ENCODE data around the gene SLC2A3. TPM values are rescaled to one million over a fixed set of nuclear protein-coding genes. Genes with fewer than 3 reads are reported as not detected.
"Not testable (repeated sequence)": the region's sequence is repeated elsewhere in the genome, so short reads cannot be mapped to it uniquely, and the experiment has no call there.

SLC2A3 gene
- total RNA-seq, 1 experiment from 2014 or later, result not detected

- Mint-ChIP-seq H3K4me1 (ENCODE audit: low read depth, unreplicated experiment) (peaks cover 9% of the 10 kb centered on the region), H3K36me3 (ENCODE audit: insufficient read depth, unreplicated experiment) (no peaks in the 10 kb centered on the region), H3K27me3 (ENCODE audit: unreplicated experiment) (no peaks in the 10 kb centered on the region), H3K27ac (ENCODE audit: unreplicated experiment) (no peak overlapping the region), H3K4me3 (ENCODE audit: low read depth, unreplicated experiment) (peak overlapping the region; percentile 85), H3K9me3 (ENCODE audit: low read depth, unreplicated experiment) (no peaks in the 10 kb centered on the region)
- DNase-seq, result no peak
- no TSS peak for BruUV-seq (replicated peaks)
- CTCF ChIA-PET, result interaction anchor here (0.6 to 1.6 kb wide), 2 partner anchors 18 to 26 kb away, joined by 3 to 5 read pairs; no protein-coding TSS in a partner anchor
- TF ChIP-seq, protein P1, sequence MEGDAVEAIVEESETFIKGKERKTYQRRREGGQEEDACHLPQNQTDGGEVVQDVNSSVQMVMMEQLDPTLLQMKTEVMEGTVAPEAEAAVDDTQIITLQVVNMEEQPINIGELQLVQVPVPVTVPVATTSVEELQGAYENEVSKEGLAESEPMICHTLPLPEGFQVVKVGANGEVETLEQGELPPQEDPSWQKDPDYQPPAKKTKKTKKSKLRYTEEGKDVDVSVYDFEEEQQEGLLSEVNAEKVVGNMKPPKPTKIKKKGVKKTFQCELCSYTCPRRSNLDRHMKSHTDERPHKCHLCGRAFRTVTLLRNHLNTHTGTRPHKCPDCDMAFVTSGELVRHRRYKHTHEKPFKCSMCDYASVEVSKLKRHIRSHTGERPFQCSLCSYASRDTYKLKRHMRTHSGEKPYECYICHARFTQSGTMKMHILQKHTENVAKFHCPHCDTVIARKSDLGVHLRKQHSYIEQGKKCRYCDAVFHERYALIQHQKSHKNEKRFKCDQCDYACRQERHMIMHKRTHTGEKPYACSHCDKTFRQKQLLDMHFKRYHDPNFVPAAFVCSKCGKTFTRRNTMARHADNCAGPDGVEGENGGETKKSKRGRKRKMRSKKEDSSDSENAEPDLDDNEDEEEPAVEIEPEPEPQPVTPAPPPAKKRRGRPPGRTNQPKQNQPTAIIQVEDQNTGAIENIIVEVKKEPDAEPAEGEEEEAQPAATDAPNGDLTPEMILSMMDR (IDR thresholded peaks at IDR 0.05; ENCODE audit: unreplicated experiment), result no peak
- intact Hi-C loops (cut with micrococcal nuclease; ENCODE audit: unreplicated experiment), result no loop called here
Measured at GRCh38 chr12:7959701-7960121, 23.7 kb upstream of the SLC2A3 start.

DNA sequence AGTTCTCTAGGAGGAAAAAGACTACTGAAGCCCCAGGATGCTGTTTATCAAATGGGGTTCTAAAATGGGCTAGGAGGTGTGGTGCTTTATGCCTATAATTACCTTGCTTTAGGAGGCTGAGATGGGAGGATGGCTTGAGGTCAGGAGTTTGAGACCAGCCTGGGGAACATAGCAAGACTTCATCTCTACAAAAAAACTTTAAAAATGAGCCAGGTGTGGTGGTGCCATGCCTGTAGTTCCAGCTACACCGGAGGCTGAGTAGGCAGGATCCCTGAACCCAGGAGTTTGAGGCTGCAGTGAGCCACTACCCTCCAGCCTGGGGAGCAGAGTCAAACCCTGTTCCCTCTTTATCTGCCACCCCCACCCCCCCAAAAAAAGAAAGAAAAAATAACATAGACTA lies 23.3 kb upstream of the SLC2A3 start:
- Mint-ChIP-seq H3K36me3 (ENCODE audit: insufficient read depth, unreplicated experiment) (no peaks in the 10 kb centered on the region), H3K4me3 (ENCODE audit: low read depth, unreplicated experiment) (no peak overlapping the region), H3K9me3 (ENCODE audit: low read depth, unreplicated experiment) (no peaks in the 10 kb centered on the region), H3K27ac (ENCODE audit: unreplicated experiment) (no peak overlapping the region), H3K4me1 (ENCODE audit: low read depth, unreplicated experiment) (peaks cover 9% of the 10 kb centered on the region), H3K27me3 (ENCODE audit: unreplicated experiment) (no peaks in the 10 kb centered on the region)
- TF ChIP-seq, protein P1 (IDR thresholded peaks at IDR 0.05; ENCODE audit: unreplicated experiment), result no peak
- no peak for DNase-seq
- BruUV-seq (replicated peaks), result no TSS peak
- CTCF ChIA-PET, result no interaction called here
- intact Hi-C loops (cut with micrococcal nuclease; ENCODE audit: unreplicated experiment), result no loop called here

GRCh38 chr12:7954877-7955276 lies 18.9 kb upstream of the SLC2A3 start:
- intact Hi-C loops (cut with micrococcal nuclease; ENCODE audit: unreplicated experiment); BruUV-seq (replicated peaks): not testable (repeated sequence)

DNA sequence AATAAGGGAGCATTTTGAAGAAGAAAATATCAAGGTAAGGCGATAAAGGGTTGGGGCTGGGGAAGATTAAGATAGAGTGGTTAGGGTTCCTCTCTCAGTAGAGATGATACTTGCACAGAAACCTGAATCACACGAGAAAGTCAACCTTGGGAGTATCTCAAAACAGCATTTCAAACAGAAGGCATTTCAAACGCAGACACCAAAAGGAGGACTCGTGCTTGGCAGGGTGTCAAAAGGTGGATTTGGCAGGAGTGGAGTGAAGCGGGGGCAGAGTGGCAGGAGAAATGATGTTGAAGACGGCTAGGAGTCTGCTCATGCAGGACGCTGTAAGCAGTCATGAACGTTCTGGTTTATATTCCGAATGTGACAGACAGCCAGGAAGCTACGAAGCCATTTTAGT lies 18.4 kb upstream of the SLC2A3 start:
- DNase-seq; H3K27me3 Mint-ChIP-seq (ENCODE audit: unreplicated experiment); intact Hi-C loops (cut with micrococcal nuclease; ENCODE audit: unreplicated experiment); H3K4me1 Mint-ChIP-seq (ENCODE audit: low read depth, unreplicated experiment); CTCF ChIA-PET; BruUV-seq (replicated peaks); H3K4me3 Mint-ChIP-seq (ENCODE audit: low read depth, unreplicated experiment); H3K36me3 Mint-ChIP-seq (ENCODE audit: insufficient read depth, unreplicated experiment); H3K27ac Mint-ChIP-seq (ENCODE audit: unreplicated experiment); H3K9me3 Mint-ChIP-seq (ENCODE audit: low read depth, unreplicated experiment): not testable (repeated sequence)

More at GRCh38 chr12:7954877-7955276, 18.9 kb upstream of the SLC2A3 start:
- H3K4me3 Mint-ChIP-seq (ENCODE audit: low read depth, unreplicated experiment); H3K9me3 Mint-ChIP-seq (ENCODE audit: low read depth, unreplicated experiment); CTCF ChIA-PET; H3K27me3 Mint-ChIP-seq (ENCODE audit: unreplicated experiment); DNase-seq; H3K4me1 Mint-ChIP-seq (ENCODE audit: low read depth, unreplicated experiment); H3K27ac Mint-ChIP-seq (ENCODE audit: unreplicated experiment); H3K36me3 Mint-ChIP-seq (ENCODE audit: insufficient read depth, unreplicated experiment): not testable (repeated sequence)

- H3K36me3 Mint-ChIP-seq (ENCODE audit: insufficient read depth, unreplicated experiment); H3K27me3 Mint-ChIP-seq (ENCODE audit: unreplicated experiment); H3K4me3 Mint-ChIP-seq (ENCODE audit: low read depth, unreplicated experiment); BruUV-seq (replicated peaks); H3K27ac Mint-ChIP-seq (ENCODE audit: unreplicated experiment); H3K4me1 Mint-ChIP-seq (ENCODE audit: low read depth, unreplicated experiment); intact Hi-C loops (cut with micrococcal nuclease; ENCODE audit: unreplicated experiment); H3K9me3 Mint-ChIP-seq (ENCODE audit: low read depth, unreplicated experiment); CTCF ChIA-PET; DNase-seq: not testable (repeated sequence)
Measured at GRCh38 chr12:7953912-7954311, 17.9 kb upstream of the SLC2A3 start.

GRCh38 chr12:7951671-7952070 lies 15.7 kb upstream of the SLC2A3 start:
- no peak for DNase-seq
- no peaks in the 10 kb centered on the region for H3K36me3 Mint-ChIP-seq (ENCODE audit: insufficient read depth, unreplicated experiment)
- H3K9me3 Mint-ChIP-seq (ENCODE audit: low read depth, unreplicated experiment), result no peaks in the 10 kb centered on the region
- H3K4me3 Mint-ChIP-seq (ENCODE audit: low read depth, unreplicated experiment), result no peak overlapping the region
- TF ChIP-seq, protein P1 (IDR thresholded peaks at IDR 0.05; ENCODE audit: unreplicated experiment), result no peak
- no peaks in the 10 kb centered on the region for H3K4me1 Mint-ChIP-seq (ENCODE audit: low read depth, unreplicated experiment)
- H3K27me3 Mint-ChIP-seq (ENCODE audit: unreplicated experiment), result no peaks in the 10 kb centered on the region
- intact Hi-C loops (cut with micrococcal nuclease; ENCODE audit: unreplicated experiment), result no loop called here
- CTCF ChIA-PET, result no interaction called here
- BruUV-seq (replicated peaks), result no TSS peak
- H3K27ac Mint-ChIP-seq (ENCODE audit: unreplicated experiment), result no peak overlapping the region

GRCh38 chr12:7950230-7950943 lies 14.4 kb upstream of the SLC2A3 start:
- H3K27ac Mint-ChIP-seq (ENCODE audit: unreplicated experiment); H3K4me1 Mint-ChIP-seq (ENCODE audit: low read depth, unreplicated experiment); H3K36me3 Mint-ChIP-seq (ENCODE audit: insufficient read depth, unreplicated experiment); DNase-seq; H3K4me3 Mint-ChIP-seq (ENCODE audit: low read depth, unreplicated experiment); CTCF ChIA-PET; H3K27me3 Mint-ChIP-seq (ENCODE audit: unreplicated experiment); intact Hi-C loops (cut with micrococcal nuclease; ENCODE audit: unreplicated experiment); H3K9me3 Mint-ChIP-seq (ENCODE audit: low read depth, unreplicated experiment); BruUV-seq (replicated peaks): not testable (repeated sequence)
